Endothelial cell of umbilical vein (primary cell): Measurements from ENCODE around the gene RBM42.

Experiments used
- CTCF ChIP-seq, 2 donors: IDR thresholded peaks; 1 replicate in 1 of 2; 2 replicates in 1 of 2; pipeline ENCODE4 v1.5.1; 2011; ENCODE audit warnings: low read length in 2 of 2, mild to moderate bottlenecking in 2 of 2, moderate library complexity in 2 of 2, control low read depth in 1 of 2, inconsistent platforms in 1 of 2, low read depth in 1 of 2; ENCODE audit not compliant: insufficient read depth in 1 of 2; ENCODE audit errors: extremely low read depth in 1 of 2
- EZH2 ChIP-seq: IDR thresholded peaks from 2 replicates; pipeline ENCODE4 v1.6.1; 2012; ENCODE audit warnings: borderline replicate concordance, low read depth, mild to moderate bottlenecking, moderate library complexity, low read length, inconsistent platforms; ENCODE audit not compliant: severe bottlenecking
- FOS ChIP-seq: IDR thresholded peaks from 2 replicates; pipeline ENCODE4 v1.6.1; 2011; ENCODE audit warnings: mild to moderate bottlenecking, low read length, moderate library complexity, borderline replicate concordance; ENCODE audit not compliant: insufficient read depth
- GATA2 ChIP-seq: IDR thresholded peaks from 2 replicates; pipeline ENCODE4 v1.7.0; 2011; ENCODE audit warnings: low read depth, mild to moderate bottlenecking, moderate library complexity, mixed read lengths, low read length; ENCODE audit not compliant: insufficient read length, insufficient read depth
- JUN ChIP-seq: IDR thresholded peaks from 2 replicates; pipeline ENCODE4 v1.6.1; 2011; ENCODE audit warnings: borderline replicate concordance, low read depth; ENCODE audit not compliant: insufficient read length, insufficient read depth
- MYC ChIP-seq: IDR thresholded peaks from one replicate; pipeline ENCODE4 v1.6.1; 2011; ENCODE audit warnings: mild to moderate bottlenecking, low read depth, low read length
- POLR2A ChIP-seq: IDR thresholded peaks from 2 replicates; pipeline ENCODE4 v1.6.1; 2012; ENCODE audit warnings: low read depth, mild to moderate bottlenecking, control low read depth, low read length
- POLR2AphosphoS5 ChIP-seq: IDR thresholded peaks from 2 replicates; pipeline ENCODE4 v1.6.1; 2012; ENCODE audit warnings: low read depth, mild to moderate bottlenecking, control low read depth, low read length, moderate library complexity; ENCODE audit not compliant: insufficient read depth
- TF ChIP-seq, protein P1 (sequence below): IDR thresholded peaks from 2 replicates; pipeline ENCODE4 v1.6.1; 2011; ENCODE audit not compliant: insufficient read depth, insufficient read length

DNA sequence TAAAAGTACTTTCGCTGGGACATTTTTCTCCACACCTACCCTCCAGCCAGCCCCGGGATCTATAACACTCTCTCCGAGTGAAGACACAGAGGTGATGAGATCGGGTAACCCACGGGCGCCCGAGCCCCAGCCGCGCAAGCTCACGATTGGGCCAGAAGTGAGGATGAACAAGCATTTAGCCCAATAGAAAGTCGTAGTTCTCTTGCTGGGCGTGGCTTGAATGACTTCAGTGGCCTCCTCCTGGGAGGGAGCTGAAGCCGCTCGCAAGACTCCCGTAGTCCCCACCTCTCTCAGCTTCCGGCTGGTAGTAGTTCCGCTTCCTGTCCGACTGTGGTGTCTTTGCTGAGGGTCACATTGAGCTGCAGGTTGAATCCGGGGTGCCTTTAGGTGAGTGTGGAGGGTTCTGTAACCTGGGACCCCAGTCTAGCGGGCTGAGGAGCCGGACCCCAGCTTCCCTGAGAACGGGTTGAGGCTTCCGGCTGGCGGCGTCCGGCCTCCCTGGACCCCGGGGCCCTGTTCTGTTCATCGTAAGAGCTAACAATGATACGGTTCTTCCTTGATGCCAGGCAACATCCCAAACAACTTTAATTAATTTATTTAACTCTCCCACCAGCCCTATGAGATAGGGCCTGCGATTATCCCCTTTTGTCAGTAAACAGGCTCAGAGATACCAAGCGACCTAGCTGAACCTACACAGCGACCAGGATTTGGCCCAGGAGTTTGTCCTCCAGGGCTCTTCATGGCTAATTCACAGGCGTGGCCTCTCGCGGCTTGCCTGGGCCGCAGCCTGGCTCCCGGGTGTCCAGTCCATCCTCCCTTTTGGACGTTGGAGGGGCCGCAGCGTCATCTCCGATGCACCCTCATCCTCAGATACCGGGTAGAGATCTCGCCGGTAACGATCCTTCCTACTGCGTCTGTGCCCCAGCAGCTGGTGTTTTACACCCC, 19.5 kb downstream of the RBM42 start, which contains the start of gene COX6B1:
- no peak for TF ChIP-seq EZH2
- TF ChIP-seq CTCF (IDR thresholded peaks at IDR 0.05; ENCODE audit: extremely low read depth in 1 of 2, insufficient read depth in 1 of 2, low read depth in 1 of 2, low read length in 2 of 2): no peak
- no peak for TF ChIP-seq JUN
- TF ChIP-seq POLR2A: peak; percentile 88
- TF ChIP-seq POLR2AphosphoS5: peak; percentile 87
- TF ChIP-seq, protein P1, sequence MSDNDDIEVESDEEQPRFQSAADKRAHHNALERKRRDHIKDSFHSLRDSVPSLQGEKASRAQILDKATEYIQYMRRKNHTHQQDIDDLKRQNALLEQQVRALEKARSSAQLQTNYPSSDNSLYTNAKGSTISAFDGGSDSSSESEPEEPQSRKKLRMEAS: no peak
- no peak for TF ChIP-seq MYC
- TF ChIP-seq GATA2: no peak
- no peak for TF ChIP-seq FOS
